H9 (cell line): ENCODE data around the gene MGLL. TPM values are rescaled to one million over a fixed set of nuclear protein-coding genes. Genes with fewer than 3 reads are reported as not detected.

Experiments used
- DNase-seq: peaks from one replicate; pipeline ENCODE4 v3.0.0-alpha.2; 2017
- H2AFZ ChIP-seq: one replicate; pipeline ENCODE4 v1.6.1; 2013; ENCODE audit warnings: mild to moderate bottlenecking, low read length, control low read depth, moderate library complexity
- H2AK5ac ChIP-seq: 2 replicates; pipeline ENCODE4 v1.6.1; 2013; ENCODE audit warnings: low read length, control low read depth, mixed read lengths; ENCODE audit not compliant: insufficient read length
- H2BK120ac ChIP-seq: one replicate; pipeline ENCODE4 v1.6.1; 2013; ENCODE audit warnings: low read depth, mild to moderate bottlenecking, low read length, control low read depth, inconsistent platforms; ENCODE audit not compliant: poor library complexity, severe bottlenecking
- H2BK12ac ChIP-seq: 2 replicates; pipeline ENCODE4 v1.6.1; 2013; ENCODE audit warnings: low read length, control low read depth, mixed read lengths, low read depth; ENCODE audit not compliant: insufficient read length
- H2BK15ac ChIP-seq: 2 replicates; pipeline ENCODE4 v1.6.1; 2013; ENCODE audit warnings: low read depth, low read length, control low read depth
- H2BK20ac ChIP-seq: one replicate; pipeline ENCODE4 v1.6.1; 2013; ENCODE audit warnings: low read depth, mild to moderate bottlenecking, low read length, control low read depth, inconsistent platforms; ENCODE audit not compliant: poor library complexity, severe bottlenecking
- H2BK5ac ChIP-seq: 2 replicates; pipeline ENCODE4 v1.6.1; 2013; ENCODE audit warnings: low read length, control low read depth, mixed read lengths; ENCODE audit not compliant: insufficient read length
- H3K14ac ChIP-seq: 2 replicates; pipeline ENCODE4 v1.6.1; 2013; ENCODE audit warnings: low read length, control low read depth; ENCODE audit not compliant: insufficient read depth
- H3K18ac ChIP-seq: 2 replicates; pipeline ENCODE4 v1.6.1; 2013; ENCODE audit warnings: low read depth, mild to moderate bottlenecking, mixed read lengths, low read length, control low read depth; ENCODE audit not compliant: insufficient read length
- H3K23ac ChIP-seq: 2 replicates; pipeline ENCODE4 v1.6.1; 2013; ENCODE audit warnings: low read length, control low read depth, mixed read lengths, low read depth; ENCODE audit not compliant: insufficient read length
- H3K23me2 ChIP-seq: 2 replicates; pipeline ENCODE4 v1.6.1; 2013; ENCODE audit warnings: low read depth, mild to moderate bottlenecking, mixed read lengths, low read length, control low read depth; ENCODE audit not compliant: insufficient read length, poor library complexity, severe bottlenecking
- H3K27ac ChIP-seq: 2 replicates; pipeline ENCODE4 v1.5.1; 2013; ENCODE audit warnings: low read length, control low read depth, mixed read lengths, low read depth; ENCODE audit not compliant: insufficient read length
- H3K27me3 ChIP-seq: 2 replicates; pipeline ENCODE4 v1.6.1; 2013; ENCODE audit warnings: low read length, control low read depth, inconsistent platforms; ENCODE audit not compliant: insufficient read depth
- H3K4ac ChIP-seq: 2 replicates; pipeline ENCODE4 v1.6.1; 2013; ENCODE audit warnings: low read depth, mild to moderate bottlenecking, control low read depth, inconsistent platforms, low read length, moderate library complexity
- H3K4me1 ChIP-seq: 2 replicates; pipeline ENCODE4 v1.6.1; 2013; ENCODE audit warnings: low read length, control low read depth, inconsistent platforms; ENCODE audit not compliant: insufficient read depth
- H3K4me2 ChIP-seq: 2 replicates; pipeline ENCODE4 v1.6.1; 2013; ENCODE audit warnings: low read length, control low read depth, mixed read lengths; ENCODE audit not compliant: insufficient read length, insufficient read depth
- H3K56ac ChIP-seq: 2 replicates; pipeline ENCODE4 v1.6.1; 2013; ENCODE audit warnings: low read depth, mild to moderate bottlenecking, mixed read lengths, low read length, control low read depth; ENCODE audit not compliant: insufficient read length
- H3K79me1 ChIP-seq: 2 replicates; pipeline ENCODE4 v1.6.1; 2013; ENCODE audit warnings: low read depth, mild to moderate bottlenecking, moderate library complexity, low read length, control low read depth, inconsistent platforms; ENCODE audit not compliant: insufficient read depth, poor library complexity, severe bottlenecking
- H3K79me2 ChIP-seq: 2 replicates; pipeline ENCODE4 v1.6.1; 2013; ENCODE audit warnings: low read length, control low read depth, inconsistent platforms; ENCODE audit not compliant: insufficient read depth
- H3K9ac ChIP-seq: 2 replicates; pipeline ENCODE4 v1.6.1; 2013; ENCODE audit warnings: low read length, control low read depth, mixed read lengths; ENCODE audit not compliant: insufficient read length; ENCODE audit errors: extremely low read depth
- H3K9me3 ChIP-seq: one replicate; pipeline ENCODE4 v1.6.1; 2013; ENCODE audit warnings: low read depth, low read length, inconsistent platforms; ENCODE audit not compliant: control insufficient read depth
- H3T11ph ChIP-seq: one replicate; pipeline ENCODE4 v1.6.1; 2013; ENCODE audit warnings: mild to moderate bottlenecking, low read length, control low read depth, inconsistent platforms
- H4K20me1 ChIP-seq: one replicate; pipeline ENCODE4 v1.6.1; 2013; ENCODE audit not compliant: control insufficient read depth, insufficient read length, insufficient read depth
- H4K5ac ChIP-seq: 2 replicates; pipeline ENCODE4 v1.6.1; 2013; ENCODE audit warnings: low read depth, mild to moderate bottlenecking, mixed read lengths, low read length, control low read depth; ENCODE audit not compliant: insufficient read length
- H4K8ac ChIP-seq: replicated peaks from 2 replicates; pipeline ENCODE4 v1.6.1; 2013; ENCODE audit warnings: low read length, control low read depth, mixed read lengths, low read depth; ENCODE audit not compliant: insufficient read length
- H4K91ac ChIP-seq: 2 replicates; pipeline ENCODE4 v1.6.1; 2013; ENCODE audit warnings: low read depth, mild to moderate bottlenecking, moderate library complexity, mixed read lengths, low read length, control low read depth; ENCODE audit not compliant: insufficient read length
- H3K27ac Mint-ChIP-seq, 3 experiments: 2 replicates in 2 of 3; 3 replicates in 1 of 3; pipeline ENCODE4 v1.8.0; 2020 to 2021; ENCODE audit warnings: mixed read lengths in 3 of 3, mild to moderate bottlenecking in 1 of 3, moderate library complexity in 1 of 3
- H3K27me3 Mint-ChIP-seq: 2 replicates; pipeline ENCODE4 v1.8.0; 2021; ENCODE audit warnings: low read depth, mild to moderate bottlenecking, moderate library complexity, mixed read lengths
- H3K36me3 Mint-ChIP-seq, 3 experiments: 2 replicates in 2 of 3; 3 replicates in 1 of 3; pipeline ENCODE4 v1.8.0; 2020 to 2021; ENCODE audit warnings: low read depth in 3 of 3, mixed read lengths in 3 of 3; ENCODE audit not compliant: insufficient read depth in 1 of 3
- H3K4me1 Mint-ChIP-seq, 2 experiments: 2 replicates each; pipeline ENCODE4 v1.8.0; 2020; ENCODE audit warnings: mixed read lengths in 2 of 2
- H3K4me3 Mint-ChIP-seq, 2 experiments: 2 replicates in 1 of 2; 3 replicates in 1 of 2; pipeline ENCODE4 v1.8.0; 2020 to 2021; ENCODE audit warnings: mild to moderate bottlenecking in 2 of 2, mixed read lengths in 2 of 2, moderate library complexity in 1 of 2
- H3K9me3 Mint-ChIP-seq, 2 experiments: 2 replicates in 1 of 2; 3 replicates in 1 of 2; pipeline ENCODE4 v1.8.0; 2020; ENCODE audit warnings: mild to moderate bottlenecking in 2 of 2, mixed read lengths in 2 of 2, moderate library complexity in 1 of 2
- CTCF ChIP-seq: fragments of 200-600 bp; sonication (generic); conservative IDR thresholded peaks from 3 replicates; pipeline ENCODE4 v1.8.0; 2021; ENCODE audit warnings: antibody characterized with exemption, mild to moderate bottlenecking
- WGBS: extraction: QIAGEN DNeasy Blood & Tissue Kit; methylation state at CpG from one replicate; pipeline ENCODE4 v1.1.7; 2013; ENCODE audit warnings: missing lambda C conversion rate, low lambda C conversion rate, mixed read lengths; ENCODE audit not compliant: insufficient read length; ENCODE audit errors: extremely low coverage; 5-methylcytosine and 5-hydroxymethylcytosine counted together
- total RNA-seq: library from RNA; stranded (reverse); gene quantifications from 2 replicates; pipeline ENCODE4 v1.2.1, GENCODE V29; 2021

Gene MGLL
- total RNA-seq, 1 experiment from 2014 or later = 0.11 TPM

GRCh38 chr3:127689266-127689860 is 133.0 kb downstream of the MGLL start:
- no peak overlapping the region for H2BK120ac ChIP-seq
- H4K8ac ChIP-seq = no peak overlapping the region
- no peak overlapping the region for H2BK5ac ChIP-seq
- H4K5ac ChIP-seq = no peak overlapping the region
- Mint-ChIP-seq H3K36me3 (no peaks in the 10 kb centered on the region), H3K4me1 (peaks cover 10 to 12% of the 10 kb centered on the region in 2 experiments), H3K27me3 (no peaks in the 10 kb centered on the region; the same call in 1 of the 2 replicates), H3K27ac (peak overlapping the region in 1 of 3 experiments; percentile 12; a peak in 2 of 7 replicates), H3K4me3 (no peak overlapping the region), H3K9me3 (no peaks in the 10 kb centered on the region)
- H3K27ac ChIP-seq = no peak overlapping the region
- TF ChIP-seq CTCF = no peak
- H3K4ac ChIP-seq = no peak overlapping the region
- no peaks in the 10 kb centered on the region for H3K23me2 ChIP-seq
- no peak overlapping the region for H2AK5ac ChIP-seq
- no peak overlapping the region for H3K18ac ChIP-seq
- H3K4me2 ChIP-seq = no peak overlapping the region
- H4K20me1 ChIP-seq = no peaks in the 10 kb centered on the region
- H3T11ph ChIP-seq = no peak overlapping the region
- DNase-seq = no peak
- H3K9me3 ChIP-seq = no peaks in the 10 kb centered on the region
- no peak overlapping the region for H2AFZ ChIP-seq
- H3K56ac ChIP-seq = no peak overlapping the region
- no peak overlapping the region for H2BK12ac ChIP-seq
- no peak overlapping the region for H2BK15ac ChIP-seq
- H3K23ac ChIP-seq = no peak overlapping the region
- no peak overlapping the region for H3K14ac ChIP-seq
- H3K79me2 ChIP-seq = no peaks in the 10 kb centered on the region
- no peak overlapping the region for H2BK20ac ChIP-seq
- no peak overlapping the region for H4K91ac ChIP-seq
- no peaks in the 10 kb centered on the region for H3K79me1 ChIP-seq
- no peak overlapping the region for H3K9ac ChIP-seq
- WGBS = no CpG with 5 or more reads among the region's 19 CpGs
- H3K27me3 ChIP-seq = no peaks in the 10 kb centered on the region; the same call in 1 of the 2 replicates
- no peaks in the 10 kb centered on the region; the same call in 1 of the 2 replicates for H3K4me1 ChIP-seq
